Ishikawa (cell line): ENCODE results near the gene OSBPL6.

ENCODE experiments used
- CEBPB ChIP-seq: IDR thresholded peaks from 2 replicates; pipeline ENCODE4 v1.6.1; 2012
- CREB1 ChIP-seq: IDR thresholded peaks from 2 replicates; pipeline ENCODE4 v1.6.1; 2012; ENCODE audit warnings: low read depth
- EGR1 ChIP-seq: IDR thresholded peaks from 2 replicates; pipeline ENCODE4 v1.6.1; 2012
- EP300 ChIP-seq: IDR thresholded peaks from 2 replicates; pipeline ENCODE4 v1.6.1; 2012; ENCODE audit warnings: borderline replicate concordance
- FOXM1 ChIP-seq: IDR thresholded peaks from 2 replicates; pipeline ENCODE4 v1.6.1; 2012; ENCODE audit warnings: low read depth, borderline replicate concordance
- MAX ChIP-seq: IDR thresholded peaks from 2 replicates; pipeline ENCODE4 v1.6.1; 2012
- NFIC ChIP-seq: IDR thresholded peaks from 2 replicates; pipeline ENCODE4 v1.6.1; 2012
- RAD21 ChIP-seq: IDR thresholded peaks from 2 replicates; pipeline ENCODE4 v1.6.1; 2012; ENCODE audit warnings: low read depth
- TAF1 ChIP-seq: IDR thresholded peaks from 2 replicates; pipeline ENCODE4 v1.6.1; 2012; ENCODE audit warnings: low read depth, mild to moderate bottlenecking
- TCF12 ChIP-seq: IDR thresholded peaks from 2 replicates; pipeline ENCODE4 v1.6.1; 2012; ENCODE audit warnings: low read depth
- TEAD4 ChIP-seq: IDR thresholded peaks from 2 replicates; pipeline ENCODE4 v1.6.1; 2012
- USF1 ChIP-seq: IDR thresholded peaks from 2 replicates; pipeline ENCODE4 v1.6.1; 2012
- YY1 ChIP-seq: IDR thresholded peaks from 2 replicates; pipeline ENCODE4 v1.6.1; 2012; ENCODE audit warnings: low read depth
- ZBTB7A ChIP-seq: IDR thresholded peaks from 2 replicates; pipeline ENCODE4 v1.6.1; 2012; ENCODE audit warnings: low read depth
- TF ChIP-seq, protein P1 (sequence below): IDR thresholded peaks from 2 replicates; pipeline ENCODE4 v1.6.1; 2012; ENCODE audit warnings: low read depth, mild to moderate bottlenecking

OSBPL6 gene

GRCh38 chr2:178242552-178242883 is 48.2 kb downstream of the OSBPL6 start:
- TF ChIP-seq CREB1 (no peak), CEBPB (no peak), EGR1 (no peak), TEAD4 (no peak), TCF12 (no peak), RAD21 (no peak)

GRCh38 chr2:178243961-178244360 is 49.6 kb downstream of the OSBPL6 start:
- no peak for TF ChIP-seq TEAD4
- no peak for TF ChIP-seq YY1
- no peak for TF ChIP-seq CEBPB
- TF ChIP-seq ZBTB7A: no peak
- TF ChIP-seq FOXM1: no peak
- TF ChIP-seq CREB1: no peak
- TF ChIP-seq RAD21: no peak

DNA sequence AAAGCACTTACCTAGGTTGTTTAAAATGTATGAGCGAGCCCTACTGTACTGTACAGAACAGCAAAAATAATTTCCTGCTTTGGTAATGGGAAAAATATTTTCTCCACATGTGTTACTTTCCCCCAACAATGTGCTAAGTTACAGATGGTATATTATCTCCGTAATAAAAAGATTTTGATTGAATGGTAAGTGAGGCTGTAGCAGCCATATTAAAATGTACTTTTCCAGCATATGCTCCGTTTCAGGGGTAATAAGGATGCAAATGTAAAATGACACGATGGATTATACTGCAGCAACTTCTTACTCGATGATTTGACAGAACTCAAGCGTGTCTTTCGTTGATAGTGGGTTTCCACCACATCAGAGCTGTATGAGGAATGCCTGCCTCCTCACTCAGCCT is 50.5 kb downstream of the OSBPL6 start:
- TF ChIP-seq RAD21: no peak
- TF ChIP-seq CEBPB: no peak
- no peak for TF ChIP-seq ZBTB7A
- no peak for TF ChIP-seq TAF1
- TF ChIP-seq USF1: no peak
- TF ChIP-seq, protein P1, sequence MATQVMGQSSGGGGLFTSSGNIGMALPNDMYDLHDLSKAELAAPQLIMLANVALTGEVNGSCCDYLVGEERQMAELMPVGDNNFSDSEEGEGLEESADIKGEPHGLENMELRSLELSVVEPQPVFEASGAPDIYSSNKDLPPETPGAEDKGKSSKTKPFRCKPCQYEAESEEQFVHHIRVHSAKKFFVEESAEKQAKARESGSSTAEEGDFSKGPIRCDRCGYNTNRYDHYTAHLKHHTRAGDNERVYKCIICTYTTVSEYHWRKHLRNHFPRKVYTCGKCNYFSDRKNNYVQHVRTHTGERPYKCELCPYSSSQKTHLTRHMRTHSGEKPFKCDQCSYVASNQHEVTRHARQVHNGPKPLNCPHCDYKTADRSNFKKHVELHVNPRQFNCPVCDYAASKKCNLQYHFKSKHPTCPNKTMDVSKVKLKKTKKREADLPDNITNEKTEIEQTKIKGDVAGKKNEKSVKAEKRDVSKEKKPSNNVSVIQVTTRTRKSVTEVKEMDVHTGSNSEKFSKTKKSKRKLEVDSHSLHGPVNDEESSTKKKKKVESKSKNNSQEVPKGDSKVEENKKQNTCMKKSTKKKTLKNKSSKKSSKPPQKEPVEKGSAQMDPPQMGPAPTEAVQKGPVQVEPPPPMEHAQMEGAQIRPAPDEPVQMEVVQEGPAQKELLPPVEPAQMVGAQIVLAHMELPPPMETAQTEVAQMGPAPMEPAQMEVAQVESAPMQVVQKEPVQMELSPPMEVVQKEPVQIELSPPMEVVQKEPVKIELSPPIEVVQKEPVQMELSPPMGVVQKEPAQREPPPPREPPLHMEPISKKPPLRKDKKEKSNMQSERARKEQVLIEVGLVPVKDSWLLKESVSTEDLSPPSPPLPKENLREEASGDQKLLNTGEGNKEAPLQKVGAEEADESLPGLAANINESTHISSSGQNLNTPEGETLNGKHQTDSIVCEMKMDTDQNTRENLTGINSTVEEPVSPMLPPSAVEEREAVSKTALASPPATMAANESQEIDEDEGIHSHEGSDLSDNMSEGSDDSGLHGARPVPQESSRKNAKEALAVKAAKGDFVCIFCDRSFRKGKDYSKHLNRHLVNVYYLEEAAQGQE: no peak
- TF ChIP-seq TEAD4: no peak
- no peak for TF ChIP-seq FOXM1
- TF ChIP-seq YY1: no peak
- TF ChIP-seq MAX: no peak
- no peak for TF ChIP-seq EGR1
- TF ChIP-seq CREB1: no peak
- TF ChIP-seq TCF12: no peak
- no peak for TF ChIP-seq NFIC
- TF ChIP-seq EP300: no peak

DNA sequence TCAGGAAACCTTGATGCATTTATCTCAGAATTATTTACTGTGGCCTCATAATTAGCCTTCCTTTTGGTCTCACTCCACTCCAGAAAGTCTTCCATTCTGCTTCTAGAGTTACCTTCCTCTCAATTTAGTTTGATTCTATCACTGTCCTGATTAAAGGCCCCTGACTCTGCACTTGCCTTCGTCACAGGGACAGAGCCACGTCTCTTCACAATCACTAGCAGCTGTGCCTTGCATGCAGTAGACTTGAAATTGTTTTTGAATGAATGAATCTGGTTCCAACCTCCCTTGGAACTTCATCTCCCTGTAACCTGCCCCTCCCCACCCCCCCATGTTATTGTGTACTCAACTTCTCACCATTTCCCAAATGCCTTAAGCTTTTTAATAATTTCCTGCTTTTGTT is 52.4 kb downstream of the OSBPL6 start:
- TF ChIP-seq TEAD4 (no peak), YY1 (no peak), ZBTB7A (no peak), EP300 (no peak), EGR1 (no peak), FOXM1 (no peak), CREB1 (no peak), TAF1 (no peak), USF1 (no peak), TCF12 (no peak), CEBPB (no peak), RAD21 (no peak), MAX (no peak), NFIC (no peak)
- TF ChIP-seq, protein P1: no peak

GRCh38 chr2:178247250-178247649 is 52.9 kb downstream of the OSBPL6 start:
- no peak for TF ChIP-seq NFIC
- no peak for TF ChIP-seq TAF1
- TF ChIP-seq FOXM1: no peak

DNA sequence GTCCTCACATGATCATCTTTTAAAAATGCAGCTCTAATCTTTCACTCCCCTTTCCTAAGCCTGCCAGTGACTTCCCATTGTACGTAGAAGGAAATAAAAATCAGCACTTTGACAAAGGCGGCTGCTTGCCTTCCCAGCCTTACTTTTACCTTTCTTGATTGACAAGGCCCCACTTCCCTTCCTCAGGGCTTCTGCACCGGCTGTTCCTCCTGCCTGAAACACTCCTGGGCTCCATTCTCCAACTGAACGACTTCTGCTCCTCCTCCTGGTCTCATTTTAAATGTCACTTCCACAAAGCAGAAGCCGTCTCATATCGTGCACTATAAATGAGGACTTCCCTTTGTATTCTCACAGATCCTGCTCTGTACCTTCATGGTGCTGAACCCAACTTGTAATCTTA is 56.1 kb downstream of the OSBPL6 start:
- TF ChIP-seq CREB1 (no peak), FOXM1 (no peak), MAX (no peak), TEAD4 (no peak), EP300 (no peak), CEBPB (no peak), TCF12 (no peak), RAD21 (no peak), YY1 (no peak), USF1 (no peak), ZBTB7A (no peak), EGR1 (no peak), NFIC (no peak), TAF1 (no peak)
- TF ChIP-seq, protein P1: no peak
